Midbrain (tissue), 1 donor: ENCODE measurements around the gene CACNA1C.
A peak's percentile ranks its signal among the peaks of the same experiment; 100 is the strongest.

Source experiments
- DNase-seq: peaks from one replicate; lab custom pipeline; 2025; lab: John Stamatoyannopoulos, UW

The CACNA1C gene

GRCh38 chr12:2052826-2053678 is at the start of gene CACNA1C:
Gene CACNA1C, plus strand, starts transcription at chr12:2052987. Its CDS starts 576 bp downstream, at chr12:2053563.
- peak; percentile 50 for DNase-seq

GRCh38 chr12:2003676-2004112 is 49.1 kb upstream of the CACNA1C start:
- no peak for DNase-seq

- peak; percentile 96 for DNase-seq
Observed at GRCh38 chr12:2004113-2004929, 48.5 kb upstream of the CACNA1C start, which contains the start of gene DCP1B. Gene DCP1B, minus strand, starts transcription at chr12:2004457. Its CDS starts 26 bp downstream, at chr12:2004431.

- no peak for DNase-seq
Observed at GRCh38 chr12:2008677-2009076, 44.1 kb upstream of the CACNA1C start.

GRCh38 chr12:2009623-2010022 is 43.2 kb upstream of the CACNA1C start:
- DNase-seq, result no peak

- DNase-seq, result no peak
Observed at GRCh38 chr12:2011643-2012607, 40.9 kb upstream of the CACNA1C start.

- DNase-seq, result no peak
Observed at GRCh38 chr12:2013086-2013485, 39.7 kb upstream of the CACNA1C start.

- DNase-seq, result peak; percentile 49
Observed at GRCh38 chr12:2013527-2014223, 39.1 kb upstream of the CACNA1C start.

- no peak for DNase-seq
Observed at GRCh38 chr12:2014231-2014630, 38.6 kb upstream of the CACNA1C start.

- DNase-seq, result no peak
Observed at GRCh38 chr12:2016862-2017545, 35.8 kb upstream of the CACNA1C start.

- no peak for DNase-seq
Observed at GRCh38 chr12:2017546-2018337, 35.0 kb upstream of the CACNA1C start.

GRCh38 chr12:2018391-2018790 is 34.4 kb upstream of the CACNA1C start:
- DNase-seq, result no peak

- DNase-seq, result no peak
Observed at GRCh38 chr12:2019126-2019525, 33.7 kb upstream of the CACNA1C start.

GRCh38 chr12:2020511-2020910 is 32.3 kb upstream of the CACNA1C start:
- no peak for DNase-seq

GRCh38 chr12:2023365-2023764 is 29.4 kb upstream of the CACNA1C start:
- DNase-seq, result no peak

- DNase-seq, result no peak
Observed at GRCh38 chr12:2027351-2027750, 25.4 kb upstream of the CACNA1C start.

- DNase-seq, result no peak
Observed at GRCh38 chr12:2029851-2030250, 22.9 kb upstream of the CACNA1C start.

GRCh38 chr12:2032506-2032905 is 20.3 kb upstream of the CACNA1C start:
- peak; percentile 28 for DNase-seq

- peak; percentile 90 for DNase-seq
Observed at GRCh38 chr12:2034633-2035430, 18.0 kb upstream of the CACNA1C start.
